Stimulated activated CD4-positive, alpha-beta T cell treated with anti-CD3 and anti-CD28 coated beads, TNF-alpha, amount 100 ng/mL, for 4 hours (primary cell): ENCODE measurements around the gene TRPM8.

Experiments used
- DNase-seq, 3 experiments: peaks; one replicate each; pipeline ENCODE4 v3.0.0-alpha.2; 2020; ENCODE audit warnings: low read depth in 3 of 3

The TRPM8 gene

GRCh38 chr2:234002281-234002680, 85.1 kb downstream of the TRPM8 start:
- DNase-seq: no peak

GRCh38 chr2:234003972-234004617, 86.9 kb downstream of the TRPM8 start:
- no peak for DNase-seq

- no peak for DNase-seq
Observed at GRCh38 chr2:234005126-234005525, 88.0 kb downstream of the TRPM8 start.

- DNase-seq: no peak
Observed at GRCh38 chr2:234006501-234006900, 89.3 kb downstream of the TRPM8 start.

GRCh38 chr2:234014427-234014826, 97.3 kb downstream of the TRPM8 start:
- no peak for DNase-seq

- no peak for DNase-seq
Observed at GRCh38 chr2:234015861-234016260, 98.7 kb downstream of the TRPM8 start.

- no peak for DNase-seq
Observed at GRCh38 chr2:234019896-234020295, 102.7 kb downstream of the TRPM8 start.

- no peak for DNase-seq
Observed at GRCh38 chr2:234020332-234020731, 103.2 kb downstream of the TRPM8 start.

GRCh38 chr2:234022424-234022823, 105.3 kb downstream of the TRPM8 start:
- DNase-seq: no peak

- no peak for DNase-seq
Observed at GRCh38 chr2:234024304-234024703, 107.1 kb downstream of the TRPM8 start.

- no peak for DNase-seq
Observed at GRCh38 chr2:234025466-234025865, 108.3 kb downstream of the TRPM8 start.

GRCh38 chr2:234025891-234026401, 108.8 kb downstream of the TRPM8 start:
- no peak for DNase-seq

GRCh38 chr2:234026693-234027254, 109.6 kb downstream of the TRPM8 start:
- DNase-seq: no peak

- no peak for DNase-seq
Observed at GRCh38 chr2:234027641-234028040, 110.5 kb downstream of the TRPM8 start.

- DNase-seq: no peak
Observed at GRCh38 chr2:234029150-234029733, 112.1 kb downstream of the TRPM8 start.

- DNase-seq: no peak
Observed at GRCh38 chr2:234031207-234031606, 114.0 kb downstream of the TRPM8 start.

- DNase-seq: no peak
Observed at GRCh38 chr2:234032279-234032856, 115.2 kb downstream of the TRPM8 start.

- DNase-seq: no peak
Observed at GRCh38 chr2:234033174-234033573, 116.0 kb downstream of the TRPM8 start.

- no peak for DNase-seq
Observed at GRCh38 chr2:234033885-234034284, 116.7 kb downstream of the TRPM8 start.

- no peak for DNase-seq
Observed at GRCh38 chr2:234038076-234038802, 121.1 kb downstream of the TRPM8 start.

GRCh38 chr2:234044157-234044556, 127.0 kb downstream of the TRPM8 start:
- no peak for DNase-seq

GRCh38 chr2:234046521-234046920, 129.3 kb downstream of the TRPM8 start:
- DNase-seq: no peak
